Hepatocyte (in vitro differentiated cells): ENCODE data around the gene PTPRN2. TPM values are rescaled to one million over a fixed set of nuclear protein-coding genes. Genes with fewer than 3 reads are reported as not detected.
"Not testable (repeated sequence)": the region's sequence is repeated elsewhere in the genome, so short reads cannot be mapped to it uniquely, and the experiment has no call there.

ENCODE experiments used
- DNase-seq: peaks from one replicate; pipeline ENCODE4 v3.0.0-alpha.2; 2016; ENCODE audit warnings: low spot score
- H2AFZ ChIP-seq: fragments of 200-600 bp; sonication (generic); 2 replicates; pipeline ENCODE4 v1.6.0; 2016; ENCODE audit warnings: antibody characterized with exemption, mild to moderate bottlenecking
- H3K27ac ChIP-seq: fragments of 200-600 bp; sonication (generic); 2 replicates; pipeline ENCODE4 v1.5.1; 2016; ENCODE audit warnings: mild to moderate bottlenecking
- H3K27me3 ChIP-seq: fragments of 200-600 bp; sonication (generic); 2 replicates; pipeline ENCODE4 v1.6.1; 2016
- H3K36me3 ChIP-seq: fragments of 200-600 bp; sonication (generic); replicated peaks from 2 replicates; pipeline ENCODE4 v1.5.1; 2016; ENCODE audit warnings: low read depth; ENCODE audit not compliant: insufficient read depth
- H3K4me1 ChIP-seq: fragments of 200-600 bp; sonication (generic); 2 replicates; pipeline ENCODE4 v1.5.1; 2016; ENCODE audit warnings: mild to moderate bottlenecking, moderate library complexity; ENCODE audit not compliant: insufficient read depth
- H3K4me2 ChIP-seq: fragments of 200-600 bp; sonication (generic); 2 replicates; pipeline ENCODE4 v1.6.0; 2016
- H3K4me3 ChIP-seq: fragments of 200-600 bp; sonication (generic); 2 replicates; pipeline ENCODE4 v1.5.1; 2016; ENCODE audit warnings: mild to moderate bottlenecking
- H3K79me2 ChIP-seq: fragments of 200-600 bp; sonication (generic); 2 replicates; pipeline ENCODE4 v1.6.0; 2017; ENCODE audit warnings: mild to moderate bottlenecking
- H3K9me2 ChIP-seq: fragments of 200-600 bp; sonication (generic); replicated peaks from 2 replicates; pipeline ENCODE4 v1.6.0; 2017; ENCODE audit warnings: mild to moderate bottlenecking; ENCODE audit not compliant: insufficient read depth
- H3K9me3 ChIP-seq: fragments of 200-600 bp; sonication (generic); 2 replicates; pipeline ENCODE4 v1.5.1; 2016; ENCODE audit warnings: low read depth, mild to moderate bottlenecking
- H4K20me1 ChIP-seq: fragments of 200-600 bp; sonication (generic); 2 replicates; pipeline ENCODE4 v1.6.0; 2016; ENCODE audit warnings: mild to moderate bottlenecking; ENCODE audit not compliant: insufficient read depth, poor library complexity, severe bottlenecking
- CTCF ChIP-seq: fragments of 200-600 bp; sonication (generic); IDR thresholded peaks from 2 replicates; pipeline ENCODE4 v1.5.1; 2016; ENCODE audit warnings: antibody characterized with exemption, mild to moderate bottlenecking; ENCODE audit not compliant: poor library complexity
- EZH2 ChIP-seq: fragments of 200-600 bp; sonication (generic); IDR thresholded peaks from 2 replicates; pipeline ENCODE4 v1.6.1; 2016; ENCODE audit warnings: antibody characterized with exemption, mild to moderate bottlenecking, borderline replicate concordance
- EZH2phosphoT487 ChIP-seq: fragments of 200-600 bp; sonication (generic); IDR thresholded peaks from one replicate; pipeline ENCODE4 v1.6.1; 2018; ENCODE audit warnings: antibody characterized with exemption, mild to moderate bottlenecking, low read depth, moderate library complexity; ENCODE audit not compliant: unreplicated experiment, severe bottlenecking
- WGBS: methylation state at CpG from one replicate; pipeline ENCODE4 v1.1.6; 2016; ENCODE audit warnings: low lambda C conversion rate; ENCODE audit errors: missing lambda C conversion rate; 5-methylcytosine and 5-hydroxymethylcytosine counted together
- polyA plus RNA-seq: library from polyadenylated mRNA; unstranded; fragments of >200 nt; fragmentation: Nextera tagmentation; extraction: Ambion mirVana; gene quantifications from 2 replicates; pipeline ENCODE4 v1.2.1, GENCODE V29; 2016
- total RNA-seq: library from RNA; depleted of rRNA; stranded (reverse); fragments of >200 nt; gene quantifications from 2 replicates; pipeline ENCODE4 v1.2.3, GENCODE V29; 2014

The PTPRN2 gene
- total and polyA plus RNA-seq, 2 experiments from 2014 or later = 2.1 to 3.3 TPM

GRCh38 chr7:158343526-158343925 is 244.1 kb downstream of the PTPRN2 start:
- Histone ChIP-seq H3K79me2 (no peaks in the 10 kb centered on the region), H3K27ac (no peak overlapping the region), H3K4me1 (no peaks in the 10 kb centered on the region), H3K36me3 (no peaks in the 10 kb centered on the region), H3K9me3 (no peaks in the 10 kb centered on the region), H3K4me2 (no peak overlapping the region), H4K20me1 (no peaks in the 10 kb centered on the region), H3K4me3 (no peak overlapping the region), H2AFZ (no peak overlapping the region), H3K9me2 (no peaks in the 10 kb centered on the region), H3K27me3 (no peaks in the 10 kb centered on the region)
- 97% methylated on average over 20 of the region's 20 CpGs for WGBS
- no peak for DNase-seq
- TF ChIP-seq EZH2phosphoT487 = no peak
- TF ChIP-seq EZH2 = no peak
- no peak for TF ChIP-seq CTCF

- H2AFZ ChIP-seq, H3K27ac ChIP-seq, H3K27me3 ChIP-seq, H3K9me2 ChIP-seq, H3K4me2 ChIP-seq, H3K4me3 ChIP-seq, H4K20me1 ChIP-seq, H3K4me1 ChIP-seq, H3K36me3 ChIP-seq, H3K79me2 ChIP-seq, DNase-seq, H3K9me3 ChIP-seq: not testable (repeated sequence)
- WGBS = 94% methylated on average over 13 of the region's 15 CpGs
Observed at GRCh38 chr7:158341097-158341496, 246.5 kb downstream of the PTPRN2 start.

- H3K27ac ChIP-seq, H3K79me2 ChIP-seq, H4K20me1 ChIP-seq, H3K4me2 ChIP-seq, H3K36me3 ChIP-seq, H3K4me3 ChIP-seq, H3K27me3 ChIP-seq, H2AFZ ChIP-seq, H3K9me2 ChIP-seq, H3K4me1 ChIP-seq, DNase-seq, H3K9me3 ChIP-seq: not testable (repeated sequence)
- WGBS = 76% methylated on average over 9 of the region's 9 CpGs
Observed at GRCh38 chr7:158336952-158337351, 250.7 kb downstream of the PTPRN2 start.

GRCh38 chr7:158332516-158332915 is 255.1 kb downstream of the PTPRN2 start:
- not testable (repeated sequence) for H3K9me3 ChIP-seq, H3K9me2 ChIP-seq, H3K27ac ChIP-seq, H3K4me2 ChIP-seq, H2AFZ ChIP-seq, H3K27me3 ChIP-seq, H3K36me3 ChIP-seq, H4K20me1 ChIP-seq, DNase-seq, H3K4me1 ChIP-seq, H3K79me2 ChIP-seq, H3K4me3 ChIP-seq
- WGBS = 88% methylated on average over 5 of the region's 5 CpGs

- WGBS = 92% methylated on average over 18 of the region's 18 CpGs
- H3K9me3 ChIP-seq, DNase-seq, H3K79me2 ChIP-seq, H3K27ac ChIP-seq, H3K36me3 ChIP-seq, H3K4me2 ChIP-seq, H2AFZ ChIP-seq, H3K4me1 ChIP-seq, H3K4me3 ChIP-seq, H3K9me2 ChIP-seq, H3K27me3 ChIP-seq, H4K20me1 ChIP-seq: not testable (repeated sequence)
Observed at GRCh38 chr7:158331826-158332450, 255.7 kb downstream of the PTPRN2 start.
